ENCODE results near the gene ACOX1. TPM values are rescaled to one million over a fixed set of nuclear protein-coding genes. Genes with fewer than 3 reads are reported as not detected.

Gene ACOX1
- total RNA-seq, 1 donor from 2014 or later = 36.1 TPM

DNA sequence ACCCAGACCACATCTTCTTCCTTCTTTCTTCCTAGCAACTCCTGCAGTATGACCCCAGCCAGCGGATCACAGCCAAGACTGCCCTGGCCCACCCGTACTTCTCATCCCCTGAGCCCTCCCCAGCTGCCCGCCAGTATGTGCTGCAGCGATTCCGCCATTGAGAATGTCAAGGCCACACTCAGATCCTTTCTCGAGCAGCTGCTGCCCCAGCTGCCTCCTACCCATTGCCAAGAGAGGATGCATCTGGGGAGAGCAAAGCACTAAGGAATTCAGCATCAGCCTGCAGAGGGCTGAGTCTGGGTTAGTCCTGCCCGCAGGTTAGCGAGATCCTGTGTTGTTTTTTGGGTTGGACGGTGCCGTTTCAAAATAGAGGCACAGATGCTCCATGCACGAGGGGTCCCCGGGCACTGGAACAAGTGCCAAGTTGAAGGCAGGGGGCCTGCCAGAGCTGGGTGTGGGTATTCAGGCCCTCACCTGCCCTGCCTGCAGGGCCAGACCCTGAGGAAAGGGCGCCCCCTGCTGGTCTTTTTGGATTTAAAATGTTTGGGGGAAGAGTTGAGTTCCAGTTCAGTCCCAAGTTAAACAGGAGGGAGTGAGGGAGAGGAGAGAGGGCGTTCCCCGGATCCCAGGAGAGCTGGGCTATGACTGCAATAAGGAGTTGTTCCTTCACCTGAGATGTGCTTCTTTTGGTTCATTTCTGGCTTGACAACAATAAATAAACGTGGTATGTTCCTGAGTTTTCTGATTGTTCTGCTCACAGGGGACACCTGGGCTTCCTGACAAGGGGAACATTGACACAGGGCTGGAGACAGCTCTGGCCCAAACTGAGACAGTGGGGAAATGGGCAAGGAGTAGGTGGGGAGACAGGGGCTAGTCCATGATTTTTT lies 26.5 kb upstream of the ACOX1 start:
- no peaks in the 10 kb centered on the region for H3K9me3 Mint-ChIP-seq (ENCODE audit: unreplicated experiment)
- DNase-seq (ENCODE audit: low spot score) = peak; percentile 89
- peak overlapping the region; percentile 67 for H3K4me3 Mint-ChIP-seq (ENCODE audit: unreplicated experiment)
- no peak overlapping the region for H3K27ac Mint-ChIP-seq (ENCODE audit: unreplicated experiment)
- H3K27me3 Mint-ChIP-seq (ENCODE audit: unreplicated experiment) = no peaks in the 10 kb centered on the region
- no peaks in the 10 kb centered on the region for H3K4me1 Mint-ChIP-seq (ENCODE audit: unreplicated experiment)
- peaks cover 22% of the 10 kb centered on the region for H3K36me3 Mint-ChIP-seq (ENCODE audit: low read depth, unreplicated experiment)
- TF ChIP-seq, protein P1, sequence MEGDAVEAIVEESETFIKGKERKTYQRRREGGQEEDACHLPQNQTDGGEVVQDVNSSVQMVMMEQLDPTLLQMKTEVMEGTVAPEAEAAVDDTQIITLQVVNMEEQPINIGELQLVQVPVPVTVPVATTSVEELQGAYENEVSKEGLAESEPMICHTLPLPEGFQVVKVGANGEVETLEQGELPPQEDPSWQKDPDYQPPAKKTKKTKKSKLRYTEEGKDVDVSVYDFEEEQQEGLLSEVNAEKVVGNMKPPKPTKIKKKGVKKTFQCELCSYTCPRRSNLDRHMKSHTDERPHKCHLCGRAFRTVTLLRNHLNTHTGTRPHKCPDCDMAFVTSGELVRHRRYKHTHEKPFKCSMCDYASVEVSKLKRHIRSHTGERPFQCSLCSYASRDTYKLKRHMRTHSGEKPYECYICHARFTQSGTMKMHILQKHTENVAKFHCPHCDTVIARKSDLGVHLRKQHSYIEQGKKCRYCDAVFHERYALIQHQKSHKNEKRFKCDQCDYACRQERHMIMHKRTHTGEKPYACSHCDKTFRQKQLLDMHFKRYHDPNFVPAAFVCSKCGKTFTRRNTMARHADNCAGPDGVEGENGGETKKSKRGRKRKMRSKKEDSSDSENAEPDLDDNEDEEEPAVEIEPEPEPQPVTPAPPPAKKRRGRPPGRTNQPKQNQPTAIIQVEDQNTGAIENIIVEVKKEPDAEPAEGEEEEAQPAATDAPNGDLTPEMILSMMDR (IDR thresholded peaks at IDR 0.05; ENCODE audit: unreplicated experiment) = peak; percentile 94

DNA sequence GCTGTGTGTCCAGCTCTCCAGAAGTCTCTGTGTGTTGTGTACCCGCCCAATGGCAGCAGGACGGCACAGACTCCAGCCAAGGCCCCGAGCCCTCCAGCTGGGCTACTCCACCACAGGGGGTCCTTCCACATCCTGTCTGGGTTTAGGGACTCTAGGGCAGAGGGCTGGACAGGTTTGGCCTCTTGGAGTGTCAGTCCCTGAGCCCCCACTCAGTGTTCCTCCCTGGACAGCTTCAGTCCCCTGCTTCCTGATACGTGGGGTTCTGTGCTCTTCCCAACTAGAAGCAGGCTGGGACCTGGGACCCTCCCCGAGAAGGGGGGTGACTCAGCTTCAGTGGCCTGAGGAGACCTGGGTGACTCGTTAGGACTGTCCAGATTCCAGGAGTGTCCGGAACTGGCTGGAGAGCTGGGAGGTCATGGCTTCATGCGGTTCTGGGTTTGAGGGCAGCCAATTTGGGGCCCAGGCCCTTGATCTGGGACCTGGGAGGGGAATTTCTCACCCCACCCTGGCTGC lies 25.8 kb upstream of the ACOX1 start:
- Mint-ChIP-seq H3K36me3 (ENCODE audit: low read depth, unreplicated experiment) (peaks cover 20% of the 10 kb centered on the region), H3K4me1 (ENCODE audit: unreplicated experiment) (no peaks in the 10 kb centered on the region), H3K9me3 (ENCODE audit: unreplicated experiment) (no peaks in the 10 kb centered on the region), H3K27ac (ENCODE audit: unreplicated experiment) (no peak overlapping the region), H3K27me3 (ENCODE audit: unreplicated experiment) (no peaks in the 10 kb centered on the region), H3K4me3 (ENCODE audit: unreplicated experiment) (no peak overlapping the region)
- no peak for DNase-seq (ENCODE audit: low spot score)
- TF ChIP-seq, protein P1 (IDR thresholded peaks at IDR 0.05; ENCODE audit: unreplicated experiment) = no peak

DNA sequence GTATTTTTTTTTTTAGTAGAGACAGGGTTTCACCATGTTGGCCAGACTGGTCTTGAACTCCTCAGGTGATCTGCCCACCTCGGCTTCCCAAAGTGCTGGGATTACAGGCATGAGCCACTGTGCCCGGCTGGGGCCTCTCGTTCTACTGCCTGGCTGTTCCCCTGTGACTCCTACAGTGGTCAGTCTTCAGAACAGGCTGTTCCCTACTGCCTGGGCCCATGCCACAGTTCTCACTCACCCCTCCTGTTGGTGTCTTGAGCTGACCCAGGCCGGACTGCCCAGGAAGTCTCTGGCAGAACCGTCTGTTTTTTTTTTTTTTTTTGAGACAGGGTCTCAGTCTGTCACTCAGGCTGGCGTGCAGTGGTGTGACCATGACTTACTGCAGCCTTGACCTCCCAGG lies 24.9 kb upstream of the ACOX1 start:
- Mint-ChIP-seq H3K4me1 (ENCODE audit: unreplicated experiment) (no peaks in the 10 kb centered on the region), H3K4me3 (ENCODE audit: unreplicated experiment) (no peak overlapping the region), H3K27me3 (ENCODE audit: unreplicated experiment) (no peaks in the 10 kb centered on the region), H3K27ac (ENCODE audit: unreplicated experiment) (no peak overlapping the region), H3K36me3 (ENCODE audit: low read depth, unreplicated experiment) (peaks cover 13% of the 10 kb centered on the region), H3K9me3 (ENCODE audit: unreplicated experiment) (no peaks in the 10 kb centered on the region)
- TF ChIP-seq, protein P1 (IDR thresholded peaks at IDR 0.05; ENCODE audit: unreplicated experiment) = no peak
- DNase-seq (ENCODE audit: low spot score) = no peak

DNA sequence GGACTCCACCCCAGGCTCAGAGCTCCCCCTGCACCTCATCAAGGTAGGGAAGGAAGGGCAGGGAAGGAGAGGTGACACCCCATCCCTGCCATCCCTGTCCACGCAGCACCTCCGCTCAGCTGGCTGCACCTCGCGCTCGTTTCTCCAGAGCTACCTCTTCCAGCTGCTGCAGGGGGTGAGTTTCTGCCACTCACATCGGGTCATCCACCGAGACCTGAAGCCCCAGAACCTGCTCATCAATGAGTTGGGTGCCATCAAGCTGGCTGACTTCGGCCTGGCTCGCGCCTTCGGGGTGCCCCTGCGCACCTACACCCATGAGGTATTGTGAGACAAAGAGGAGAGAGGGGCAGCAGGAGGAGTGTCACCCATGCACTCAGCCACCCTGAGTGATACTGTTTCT lies 23.1 kb upstream of the ACOX1 start:
- TF ChIP-seq, protein P1 (IDR thresholded peaks at IDR 0.05; ENCODE audit: unreplicated experiment) = no peak
- peaks cover 7% of the 10 kb centered on the region for H3K4me1 Mint-ChIP-seq (ENCODE audit: unreplicated experiment)
- no peak overlapping the region for H3K4me3 Mint-ChIP-seq (ENCODE audit: unreplicated experiment)

More for the DNA sequence above, 23.1 kb upstream of the ACOX1 start:
- H3K27ac Mint-ChIP-seq (ENCODE audit: unreplicated experiment) = no peak overlapping the region
- no peak for DNase-seq (ENCODE audit: low spot score)
- peaks cover 4% of the 10 kb centered on the region for H3K9me3 Mint-ChIP-seq (ENCODE audit: unreplicated experiment)
- peaks cover 18% of the 10 kb centered on the region for H3K36me3 Mint-ChIP-seq (ENCODE audit: low read depth, unreplicated experiment)
- H3K27me3 Mint-ChIP-seq (ENCODE audit: unreplicated experiment) = peaks cover 3% of the 10 kb centered on the region

All from endothelial cell (in vitro differentiated cells).